Stimulated activated CD4-positive, alpha-beta T cell treated with anti-CD3 and anti-CD28 coated beads, Interleukin-1b, Interleukin-23, amount 100 ng/mL, for 24 hours (primary cell): ENCODE measurements around the gene EFS.

ENCODE experiments used
- DNase-seq, 4 experiments: peaks; one replicate each; pipeline ENCODE4 v3.0.0-alpha.2; 2020; ENCODE audit warnings: low read depth in 4 of 4, low spot score in 1 of 4

Gene EFS

GRCh38 chr14:23379366-23380196 lies 14.6 kb upstream of the EFS start:
- DNase-seq = peak; percentile 38 to 54 (median 42)

- no peak for DNase-seq
Measured at GRCh38 chr14:23378612-23379220, 13.7 kb upstream of the EFS start.

- no peak for DNase-seq
Measured at GRCh38 chr14:23377573-23378563, 12.9 kb upstream of the EFS start.

- no peak for DNase-seq
Measured at GRCh38 chr14:23377198-23377550, 12.2 kb upstream of the EFS start.

- no peak for DNase-seq
Measured at GRCh38 chr14:23376482-23377197, 11.7 kb upstream of the EFS start, which contains the start of gene CMTM5. Gene CMTM5 (plus strand): TSS chr14:23377046. CDS start chr14:23377252, 206 bp downstream.

- DNase-seq = no peak
Measured at GRCh38 chr14:23375527-23376251, 10.7 kb upstream of the EFS start.

- DNase-seq = no peak
Measured at GRCh38 chr14:23373041-23373440, 8.1 kb upstream of the EFS start.

- DNase-seq = no peak
Measured at GRCh38 chr14:23372509-23372908, 7.5 kb upstream of the EFS start, which contains the start of gene IL25. Gene IL25 (plus strand): TSS chr14:23372809.

GRCh38 chr14:23371865-23372264 lies 6.9 kb upstream of the EFS start:
- no peak for DNase-seq

- no peak for DNase-seq
Measured at GRCh38 chr14:23370221-23370620, 5.2 kb upstream of the EFS start.

GRCh38 chr14:23366426-23366921 lies 1.5 kb upstream of the EFS start:
- no peak for DNase-seq

- DNase-seq = no peak
Measured at GRCh38 chr14:23365732-23366425, 907 bp upstream of the EFS start.

GRCh38 chr14:23364164-23365035 lies 572 bp downstream of the EFS start:
- no peak for DNase-seq

GRCh38 chr14:23362200-23362599 lies 2.8 kb downstream of the EFS start:
- no peak for DNase-seq

GRCh38 chr14:23361763-23362162 lies 3.2 kb downstream of the EFS start:
- DNase-seq = no peak

GRCh38 chr14:23361320-23361719 lies 3.7 kb downstream of the EFS start:
- no peak for DNase-seq

- no peak for DNase-seq
Measured at GRCh38 chr14:23360496-23360895, 4.5 kb downstream of the EFS start.

- DNase-seq = no peak
Measured at GRCh38 chr14:23359722-23360447, 5.1 kb downstream of the EFS start.
